Thymus (tissue), 11 donors: ENCODE measurements around the gene UBFD1. TPM values are rescaled to one million over a fixed set of nuclear protein-coding genes. Genes with fewer than 3 reads are reported as not detected.
"Not testable (repeated sequence)": the region's sequence is repeated elsewhere in the genome, so short reads cannot be mapped to it uniquely, and the experiment has no call there.

Experiments
- DNase-seq, 9 donors: peaks; one replicate each; pipeline ENCODE4 v3.0.0-alpha.2; 2013; ENCODE audit warnings: low spot score in 9 of 9, low read depth in 6 of 9, missing footprints in 1 of 9
- H3K27ac ChIP-seq, 2 donors: one replicate each; pipeline ENCODE4 v1.5.1; 2013; ENCODE audit warnings: control low read depth in 1 of 2, low read depth in 1 of 2, low read length in 1 of 2, mild to moderate bottlenecking in 1 of 2, moderate library complexity in 1 of 2
- H3K27me3 ChIP-seq, 2 donors: one replicate each; pipeline ENCODE4 v1.5.1; 2013; ENCODE audit warnings: low read length in 1 of 2; ENCODE audit not compliant: control insufficient read depth in 2 of 2, insufficient read depth in 1 of 2
- H3K36me3 ChIP-seq, 2 donors: one replicate each; pipeline ENCODE4 v1.5.1; 2013; ENCODE audit warnings: low read length in 1 of 2, mild to moderate bottlenecking in 1 of 2, moderate library complexity in 1 of 2; ENCODE audit not compliant: control insufficient read depth in 2 of 2, insufficient read depth in 2 of 2
- H3K4me1 ChIP-seq, 2 donors: one replicate each; pipeline ENCODE4 v1.5.1; 2013; ENCODE audit warnings: low read length in 2 of 2; ENCODE audit not compliant: control insufficient read depth in 2 of 2, insufficient read depth in 2 of 2
- H3K4me3 ChIP-seq, 2 donors: one replicate each; pipeline ENCODE4 v1.5.1; 2013; ENCODE audit warnings: low read length in 2 of 2, control low read depth in 1 of 2, mild to moderate bottlenecking in 1 of 2
- H3K9me3 ChIP-seq, 2 donors: one replicate each; pipeline ENCODE4 v1.5.1; 2013; ENCODE audit warnings: low read length in 1 of 2, mild to moderate bottlenecking in 1 of 2; ENCODE audit not compliant: control insufficient read depth in 2 of 2, insufficient read depth in 1 of 2
- WGBS: extraction: QIAGEN DNeasy Blood & Tissue Kit; methylation state at CpG from one replicate; pipeline ENCODE4 v1.1.7; 2013; 5-methylcytosine and 5-hydroxymethylcytosine counted together
- polyA plus RNA-seq: library from polyadenylated mRNA; stranded (reverse); fragments of 200-250 nt; gene quantifications from one replicate; pipeline ENCODE4 v1.2.3, GENCODE V29; 2013
- total RNA-seq: library from RNA; stranded (reverse); fragments of 120-200 nt; gene quantifications from one replicate; pipeline ENCODE4 v1.2.4, GENCODE V29; 2013
- donor health status: healthy.

The UBFD1 gene
- total and polyA plus RNA-seq, 2 donors: 14.4 to 26.5 TPM

GRCh38 chr16:23581764-23582163 lies 24.2 kb downstream of the UBFD1 start:
- peaks cover 33 to 46% of the 10 kb centered on the region in 2 donors for H3K36me3 ChIP-seq
- no peaks in the 10 kb centered on the region for H3K27me3 ChIP-seq
- H3K9me3 ChIP-seq: no peaks in the 10 kb centered on the region
- no peak for DNase-seq
- H3K27ac ChIP-seq: no peak overlapping the region
- no peak overlapping the region for H3K4me3 ChIP-seq
- no peaks in the 10 kb centered on the region for H3K4me1 ChIP-seq

- not testable (repeated sequence) for H3K27ac ChIP-seq, DNase-seq, H3K4me1 ChIP-seq, H3K4me3 ChIP-seq, H3K9me3 ChIP-seq, H3K27me3 ChIP-seq
- H3K36me3 ChIP-seq: peaks cover 41 to 46% of the 10 kb centered on the region in 2 donors
- WGBS: 96% methylated on average over 30 of the region's 30 CpGs
Observed at GRCh38 chr16:23583271-23583670, 25.7 kb downstream of the UBFD1 start.

GRCh38 chr16:23584186-23585076 lies 26.9 kb downstream of the UBFD1 start:
- DNase-seq: no peak
- Histone ChIP-seq H3K27me3 (no peaks in the 10 kb centered on the region), H3K4me1 (no peaks in the 10 kb centered on the region), H3K9me3 (no peaks in the 10 kb centered on the region), H3K27ac (no peak overlapping the region), H3K36me3 (peaks cover 41 to 46% of the 10 kb centered on the region in 2 donors), H3K4me3 (no peak overlapping the region)
- WGBS: 96% methylated on average over 13 of the region's 14 CpGs

GRCh38 chr16:23587726-23588125 lies 30.2 kb downstream of the UBFD1 start:
- Histone ChIP-seq H3K36me3 (peaks cover 57 to 59% of the 10 kb centered on the region in 2 donors), H3K27me3 (no peaks in the 10 kb centered on the region), H3K4me1 (no peaks in the 10 kb centered on the region), H3K9me3 (no peaks in the 10 kb centered on the region), H3K4me3 (no peak overlapping the region), H3K27ac (no peak overlapping the region)
- WGBS: 98% methylated on average over 5 of the region's 5 CpGs
- no peak for DNase-seq

GRCh38 chr16:23590181-23590580 lies 32.7 kb downstream of the UBFD1 start:
- Histone ChIP-seq H3K27ac (no peak overlapping the region), H3K9me3 (no peaks in the 10 kb centered on the region), H3K27me3 (no peaks in the 10 kb centered on the region), H3K36me3 (peaks cover 50 to 51% of the 10 kb centered on the region in 2 donors), H3K4me3 (no peak overlapping the region), H3K4me1 (peaks cover 7% of the 10 kb centered on the region in 2 donors)
- DNase-seq: no peak
- WGBS: 95% methylated on average over 3 of the region's 3 CpGs

GRCh38 chr16:23594186-23594585 lies 36.7 kb downstream of the UBFD1 start:
- no peak overlapping the region for H3K4me3 ChIP-seq
- no peak overlapping the region for H3K27ac ChIP-seq
- DNase-seq: no peak
- H3K36me3 ChIP-seq: peaks cover 30 to 32% of the 10 kb centered on the region in 2 donors
- WGBS: 95% methylated on average over 12 of the region's 12 CpGs
- no peaks in the 10 kb centered on the region for H3K9me3 ChIP-seq
- peaks cover 8 to 16% of the 10 kb centered on the region in 2 donors for H3K4me1 ChIP-seq
- H3K27me3 ChIP-seq: no peaks in the 10 kb centered on the region

- Histone ChIP-seq H3K27me3 (no peaks in the 10 kb centered on the region), H3K9me3 (no peaks in the 10 kb centered on the region), H3K27ac (no peak overlapping the region), H3K4me3 (peak overlapping the region; percentile 73 to 91), H3K36me3 (peaks cover 22 to 25% of the 10 kb centered on the region in 2 donors), H3K4me1 (peaks cover 8 to 16% of the 10 kb centered on the region in 2 donors)
- DNase-seq: peak in 3 of 9 donors; percentile 4 to 24 (median 11)
- WGBS: 25% methylated on average over 34 of the region's 34 CpGs
Observed at GRCh38 chr16:23595246-23595950, 37.9 kb downstream of the UBFD1 start.

- H3K9me3 ChIP-seq: no peaks in the 10 kb centered on the region
- H3K27ac ChIP-seq: peak within 1 kb of the TSS; percentile 71 to 75
- peaks cover 17 to 18% of the 10 kb centered on the region in 2 donors for H3K36me3 ChIP-seq
- peak; percentile 64 to 94 (median 88) for DNase-seq
- H3K4me3 ChIP-seq: peak within 1 kb of the TSS; percentile 73 to 91
- H3K4me1 ChIP-seq: peaks cover 8 to 16% of the 10 kb centered on the region in 2 donors
- 3% methylated on average over 67 of the region's 67 CpGs for WGBS
- no peaks in the 10 kb centered on the region for H3K27me3 ChIP-seq
Observed at GRCh38 chr16:23595951-23596720, 38.6 kb downstream of the UBFD1 start, which contains the start of gene NDUFAB1. TSS of gene NDUFAB1 (minus strand) at chr16:23596316. CDS start at chr16:23596290, 26 bp downstream.
